Cardiac ventricle fibroblast (primary cell): ENCODE results near the gene KIAA0513. TPM values are rescaled to one million over a fixed set of nuclear protein-coding genes. Genes with fewer than 3 reads are reported as not detected.

Experiments used
- total RNA-seq: library from RNA; depleted of rRNA; stranded (reverse); fragments of >200 nt; gene quantifications from 2 replicates; pipeline ENCODE4 v1.2.3, GENCODE V29; 2015

Gene KIAA0513
- 6.4 and 12.1 TPM in 2 replicates for total RNA-seq

GRCh38 chr16:85027349-85027957 lies at the start of gene KIAA0513:
TSS of gene KIAA0513 (plus strand) at chr16:85027795. CDS start at chr16:85067072, 39,277 bp downstream.

GRCh38 chr16:85010931-85011845 lies 16.4 kb upstream of the KIAA0513 start, which contains the start of gene ZDHHC7:
TSS of gene ZDHHC7 (minus strand) at chr16:85011535. CDS start at chr16:84990618, 20,917 bp downstream.

GRCh38 chr16:85112364-85112763 lies 84.8 kb downstream of the KIAA0513 start, which contains the start of gene CIBAR2:
TSS of gene CIBAR2 (minus strand) at chr16:85112472. CDS start at chr16:85112352, 120 bp downstream.

Other genes with a start within 250 kb of the KIAA0513 start
- 5.8 and 10.7 TPM in 2 replicates for gene CRISPLD2, start 207.8 kb upstream of the KIAA0513 start, total RNA-seq
- gene ZDHHC7, start 16.3 kb upstream of the KIAA0513 start, total RNA-seq = 50.4 and 59.2 TPM in 2 replicates
- gene CIBAR2, start 84.7 kb downstream of the KIAA0513 start, total RNA-seq = not detected in 2 replicates